Measurements from ENCODE around the gene NFX1. TPM values are rescaled to one million over a fixed set of nuclear protein-coding genes. Genes with fewer than 3 reads are reported as not detected.

Gene NFX1
- polyA plus RNA-seq, 3 donors = 4.3 to 26.3 (median 8.1) TPM

DNA sequence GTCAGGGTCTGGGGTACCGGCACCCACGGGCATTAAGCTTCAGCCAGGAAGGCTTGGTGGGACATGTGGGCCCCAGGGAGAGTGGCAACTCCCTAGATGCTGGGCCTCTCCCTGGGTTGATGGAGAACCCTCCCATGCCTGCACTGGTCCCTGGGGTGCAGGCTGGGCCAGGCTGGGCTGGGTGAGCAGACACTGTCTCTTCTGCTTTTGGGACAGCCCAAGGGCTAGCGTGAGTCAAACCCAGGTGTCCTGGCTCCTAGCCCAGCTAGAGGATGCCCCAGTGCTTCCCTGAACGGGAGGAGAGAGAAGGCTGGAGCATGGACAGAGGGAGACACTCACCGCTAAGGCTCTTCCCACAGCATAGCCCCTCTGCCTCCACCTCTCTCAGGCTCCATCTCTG is 117.8 kb downstream of the NFX1 start:
- TF ChIP-seq, protein P1, sequence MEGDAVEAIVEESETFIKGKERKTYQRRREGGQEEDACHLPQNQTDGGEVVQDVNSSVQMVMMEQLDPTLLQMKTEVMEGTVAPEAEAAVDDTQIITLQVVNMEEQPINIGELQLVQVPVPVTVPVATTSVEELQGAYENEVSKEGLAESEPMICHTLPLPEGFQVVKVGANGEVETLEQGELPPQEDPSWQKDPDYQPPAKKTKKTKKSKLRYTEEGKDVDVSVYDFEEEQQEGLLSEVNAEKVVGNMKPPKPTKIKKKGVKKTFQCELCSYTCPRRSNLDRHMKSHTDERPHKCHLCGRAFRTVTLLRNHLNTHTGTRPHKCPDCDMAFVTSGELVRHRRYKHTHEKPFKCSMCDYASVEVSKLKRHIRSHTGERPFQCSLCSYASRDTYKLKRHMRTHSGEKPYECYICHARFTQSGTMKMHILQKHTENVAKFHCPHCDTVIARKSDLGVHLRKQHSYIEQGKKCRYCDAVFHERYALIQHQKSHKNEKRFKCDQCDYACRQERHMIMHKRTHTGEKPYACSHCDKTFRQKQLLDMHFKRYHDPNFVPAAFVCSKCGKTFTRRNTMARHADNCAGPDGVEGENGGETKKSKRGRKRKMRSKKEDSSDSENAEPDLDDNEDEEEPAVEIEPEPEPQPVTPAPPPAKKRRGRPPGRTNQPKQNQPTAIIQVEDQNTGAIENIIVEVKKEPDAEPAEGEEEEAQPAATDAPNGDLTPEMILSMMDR (IDR thresholded peaks at IDR 0.05) = no peak
- H3K4me3 Mint-ChIP-seq = no peak overlapping the region
- no peak overlapping the region for H2AFZ ChIP-seq (ENCODE audit: insufficient read depth, low read depth, low read length, poor library complexity, severe bottlenecking)
- H3K27me3 Mint-ChIP-seq (ENCODE audit: low read depth in 3 of 3) = peaks cover 0 to 4% (median 2%) of the 10 kb centered on the region in 3 donors
- H3K79me2 ChIP-seq (ENCODE audit: insufficient read depth, low read length) = no peaks in the 10 kb centered on the region
- H3K4me3 ChIP-seq (replicated peaks in 1 of 3; ENCODE audit: low read depth in 2 of 3, low read length in 3 of 3) = no peak overlapping the region
- no peaks in the 10 kb centered on the region for H3K27me3 ChIP-seq (ENCODE audit: control insufficient read depth in 2 of 2, insufficient read depth in 2 of 2, low read length in 2 of 2)
- no peak overlapping the region for H3K9ac ChIP-seq (ENCODE audit: insufficient read depth, low read length, poor library complexity, severe bottlenecking)
- no peaks in the 10 kb centered on the region for H3K4me1 ChIP-seq (ENCODE audit: control insufficient read depth in 1 of 2, insufficient read depth in 2 of 2, low read length in 2 of 2)
- H4K20me1 ChIP-seq (ENCODE audit: insufficient read depth, low read length) = no peaks in the 10 kb centered on the region
- no peak overlapping the region for H3K27ac Mint-ChIP-seq
- H3K4me1 Mint-ChIP-seq = peaks cover 2% of the 10 kb centered on the region
- no peak overlapping the region for H3K4me2 ChIP-seq (replicated peaks; ENCODE audit: extremely low read depth, low read length, poor library complexity, severe bottlenecking)
- DNase-seq = no peak
- H3K36me3 Mint-ChIP-seq = no peaks in the 10 kb centered on the region
- intact Hi-C loops (cut with micrococcal nuclease) = no loop called here
- no peak overlapping the region for H3K27ac ChIP-seq (ENCODE audit: low read depth in 1 of 2, low read length in 2 of 2)
- no peaks in the 10 kb centered on the region for H3K9me3 ChIP-seq (replicated peaks in 1 of 2; ENCODE audit: control insufficient read depth in 1 of 2, insufficient read depth in 1 of 2, low read length in 2 of 2)
- 94% methylated on average over 2 of the region's 5 CpGs for WGBS (ENCODE audit: insufficient coverage)
- peaks cover 0 to 7% (median 0%) of the 10 kb centered on the region in 7 donors for H3K9me3 Mint-ChIP-seq
- H3K36me3 ChIP-seq (replicated peaks in 1 of 2; ENCODE audit: control insufficient read depth in 1 of 2, insufficient read depth in 2 of 2, low read length in 2 of 2) = no peaks in the 10 kb centered on the region

DNA sequence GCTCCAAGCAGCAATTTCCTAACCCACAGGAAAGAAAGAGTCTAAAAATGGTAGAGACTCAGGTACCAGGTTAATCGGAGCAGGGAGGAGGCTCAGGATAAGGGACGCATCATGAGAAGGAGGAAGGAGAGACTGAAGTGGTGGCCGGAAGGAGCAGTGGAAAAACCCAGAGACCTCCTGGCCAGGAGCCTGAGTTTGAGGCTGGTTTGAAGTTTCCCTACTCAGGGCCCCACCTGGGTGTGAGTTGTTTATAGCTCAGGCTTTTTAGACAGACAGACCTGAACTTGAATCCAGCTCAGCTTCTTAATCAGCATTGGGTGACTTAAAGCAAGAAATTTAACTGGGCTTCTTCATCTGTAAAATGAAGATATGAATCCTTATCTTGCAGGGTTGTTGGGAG is 124.0 kb downstream of the NFX1 start:
- Mint-ChIP-seq H3K4me1 (no peaks in the 10 kb centered on the region), H3K27me3 (ENCODE audit: low read depth in 3 of 3) (peaks cover 0 to 5% (median 3%) of the 10 kb centered on the region in 3 donors), H3K9me3 (peaks cover 0 to 3% (median 0%) of the 10 kb centered on the region in 7 donors), H3K27ac (no peak overlapping the region), H3K4me3 (no peak overlapping the region), H3K36me3 (no peaks in the 10 kb centered on the region)
- H3K4me2 ChIP-seq (replicated peaks; ENCODE audit: extremely low read depth, low read length, poor library complexity, severe bottlenecking) = no peak overlapping the region
- 19% methylated on average over 3 of the region's 3 CpGs for WGBS (ENCODE audit: insufficient coverage)
- intact Hi-C loops (cut with micrococcal nuclease) = no loop called here
- no peaks in the 10 kb centered on the region for H3K27me3 ChIP-seq (ENCODE audit: control insufficient read depth in 2 of 2, insufficient read depth in 2 of 2, low read length in 2 of 2)
- H3K36me3 ChIP-seq (replicated peaks in 1 of 2; ENCODE audit: control insufficient read depth in 1 of 2, insufficient read depth in 2 of 2, low read length in 2 of 2) = no peaks in the 10 kb centered on the region
- no peak overlapping the region for H3K9ac ChIP-seq (ENCODE audit: insufficient read depth, low read length, poor library complexity, severe bottlenecking)
- no peaks in the 10 kb centered on the region for H3K79me2 ChIP-seq (ENCODE audit: insufficient read depth, low read length)
- H3K27ac ChIP-seq (ENCODE audit: low read depth in 1 of 2, low read length in 2 of 2) = no peak overlapping the region
- H3K4me3 ChIP-seq (replicated peaks in 1 of 3; ENCODE audit: low read depth in 2 of 3, low read length in 3 of 3) = no peak overlapping the region
- no peaks in the 10 kb centered on the region for H3K4me1 ChIP-seq (ENCODE audit: control insufficient read depth in 1 of 2, insufficient read depth in 2 of 2, low read length in 2 of 2)
- H3K9me3 ChIP-seq (replicated peaks in 1 of 2; ENCODE audit: control insufficient read depth in 1 of 2, insufficient read depth in 1 of 2, low read length in 2 of 2) = no peaks in the 10 kb centered on the region
- no peak for DNase-seq
- no peaks in the 10 kb centered on the region for H4K20me1 ChIP-seq (ENCODE audit: insufficient read depth, low read length)
- TF ChIP-seq, protein P1 (IDR thresholded peaks at IDR 0.05) = no peak
- no peak overlapping the region for H2AFZ ChIP-seq (ENCODE audit: insufficient read depth, low read depth, low read length, poor library complexity, severe bottlenecking)

Measured in CD14-positive monocyte (primary cell).